NOMO-1 treated with dmso at 0.1 percent for 144 hours (cell line): ENCODE data around the gene HOXD9.

Experiments used
- DNase-seq: peaks from one replicate; lab custom pipeline; 2025; ENCODE audit not compliant: unreplicated experiment; lab: John Stamatoyannopoulos, UW

HOXD9 gene

DNA sequence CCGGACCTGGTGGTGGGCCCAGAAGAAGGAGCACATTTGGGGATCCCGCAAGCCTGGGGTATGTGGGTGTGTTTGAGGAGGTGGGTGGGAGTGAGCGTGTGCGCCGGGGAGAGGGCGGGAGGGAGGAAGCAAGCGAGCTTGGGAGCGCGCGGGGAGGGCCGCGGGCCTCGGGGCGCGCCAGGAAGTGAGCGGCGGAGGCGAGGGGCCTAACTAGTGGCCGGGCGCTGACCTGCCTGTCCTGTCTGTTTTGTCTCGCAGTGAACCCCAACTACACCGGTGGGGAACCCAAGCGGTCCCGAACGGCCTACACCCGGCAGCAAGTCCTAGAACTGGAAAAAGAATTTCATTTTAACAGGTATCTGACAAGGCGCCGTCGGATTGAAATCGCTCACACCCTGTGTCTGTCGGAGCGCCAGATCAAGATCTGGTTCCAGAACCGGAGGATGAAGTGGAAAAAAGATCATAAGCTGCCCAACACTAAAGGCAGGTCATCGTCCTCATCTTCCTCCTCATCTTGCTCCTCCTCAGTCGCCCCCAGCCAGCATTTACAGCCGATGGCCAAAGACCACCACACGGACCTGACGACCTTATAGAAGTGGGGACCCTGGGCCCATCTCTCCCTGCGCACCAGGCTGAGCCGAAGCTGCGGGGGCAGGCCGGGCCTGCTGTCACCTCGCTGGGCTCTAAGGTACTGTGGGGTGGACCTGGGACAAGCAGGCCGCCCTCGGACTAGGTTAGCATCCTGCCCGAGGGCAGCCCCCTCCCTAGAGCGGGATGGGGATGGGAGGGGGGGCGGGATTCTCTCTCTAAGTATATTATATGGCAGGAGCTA, 30.0 kb downstream of the HOXD9 start:
- no peak for DNase-seq

DNA sequence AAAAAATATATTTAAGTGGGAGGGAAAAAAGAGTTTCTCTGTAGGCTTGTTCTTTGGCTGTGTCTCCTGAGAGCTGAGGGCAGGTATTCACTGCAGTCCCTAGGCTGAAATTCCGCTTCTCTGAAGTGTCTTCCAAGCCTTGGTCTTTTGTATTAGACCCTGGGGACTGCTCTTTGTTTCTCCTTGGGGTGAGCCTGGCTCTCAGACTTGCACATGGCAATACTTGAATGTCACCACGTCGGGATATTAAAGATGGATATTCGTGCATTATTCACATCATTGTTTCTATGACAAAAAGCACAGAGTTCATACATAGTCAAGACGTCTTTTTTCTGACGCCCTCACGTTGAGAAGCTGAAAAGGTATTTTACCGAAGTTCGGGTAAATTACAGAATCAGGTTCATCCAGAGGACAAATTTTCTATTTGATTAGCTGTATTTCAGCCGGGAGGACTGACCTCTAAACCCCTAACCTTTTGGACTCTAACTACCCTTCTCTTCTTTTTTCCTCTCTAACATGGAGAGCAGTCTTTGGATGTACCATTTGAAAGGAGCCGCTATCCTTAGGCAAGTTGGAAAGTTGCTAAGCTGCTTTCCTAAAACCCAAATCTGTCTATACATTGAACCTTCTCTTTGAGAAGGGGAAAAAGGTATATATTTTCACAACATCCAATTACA, 32.2 kb downstream of the HOXD9 start:
- DNase-seq, result no peak

DNA sequence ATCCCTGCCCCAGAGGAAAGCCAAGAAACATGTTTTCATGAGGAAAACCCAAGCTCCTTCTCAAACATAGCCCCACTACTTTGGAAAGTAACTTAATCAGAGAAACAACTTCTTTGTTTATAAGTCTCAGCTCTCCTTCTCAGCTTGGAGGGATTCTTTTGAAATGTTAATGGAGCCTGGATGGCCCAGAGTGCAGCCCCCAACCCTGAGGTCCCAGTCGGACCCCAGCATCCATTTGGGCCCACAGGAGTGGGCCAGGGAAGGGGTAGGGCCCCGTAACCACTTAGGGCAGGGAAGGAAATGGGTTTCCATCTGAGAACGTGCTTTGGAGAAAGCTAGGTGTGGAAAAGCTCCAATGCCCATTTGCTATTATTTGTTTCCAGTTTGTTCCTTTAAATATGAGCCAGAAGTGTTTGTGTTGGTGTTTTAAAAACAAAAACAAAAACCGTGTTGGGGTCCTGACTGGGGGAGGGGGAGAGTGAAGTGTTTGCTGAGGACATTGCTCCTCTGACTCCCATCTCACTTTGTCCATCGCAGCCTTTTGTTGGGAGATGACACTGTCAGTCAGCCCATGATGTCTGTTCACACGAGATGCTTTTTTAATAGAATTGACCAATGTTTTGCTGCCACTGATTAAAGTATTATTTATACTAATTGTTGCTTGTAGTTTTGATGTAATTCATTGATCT, 33.0 kb downstream of the HOXD9 start:
- DNase-seq, result no peak

DNA sequence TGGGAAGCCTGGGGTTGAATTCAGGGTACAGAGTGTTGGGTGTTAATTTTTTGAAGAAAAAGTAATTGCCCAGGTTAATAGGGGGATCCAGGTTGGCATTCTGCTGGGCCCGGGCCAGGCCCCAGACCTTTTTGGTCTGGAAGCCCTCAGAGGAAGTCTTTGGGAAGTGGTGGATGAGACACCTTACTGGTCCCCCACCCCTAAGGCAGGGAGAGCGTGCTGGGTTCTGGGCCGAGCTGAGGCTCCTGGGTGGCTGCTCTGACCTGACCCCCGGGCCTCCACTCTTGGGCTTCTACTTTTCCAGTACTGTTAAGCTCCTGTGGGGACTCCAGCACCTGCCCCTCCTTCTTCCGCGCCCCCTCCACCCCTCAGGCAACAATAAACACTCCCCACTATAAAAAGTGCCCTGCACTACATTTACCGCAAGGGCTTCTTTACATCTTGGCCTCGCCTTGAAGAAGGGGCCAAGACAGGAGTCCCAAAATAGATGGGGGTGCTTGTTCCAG, 33.8 kb downstream of the HOXD9 start:
- DNase-seq, result no peak

DNA sequence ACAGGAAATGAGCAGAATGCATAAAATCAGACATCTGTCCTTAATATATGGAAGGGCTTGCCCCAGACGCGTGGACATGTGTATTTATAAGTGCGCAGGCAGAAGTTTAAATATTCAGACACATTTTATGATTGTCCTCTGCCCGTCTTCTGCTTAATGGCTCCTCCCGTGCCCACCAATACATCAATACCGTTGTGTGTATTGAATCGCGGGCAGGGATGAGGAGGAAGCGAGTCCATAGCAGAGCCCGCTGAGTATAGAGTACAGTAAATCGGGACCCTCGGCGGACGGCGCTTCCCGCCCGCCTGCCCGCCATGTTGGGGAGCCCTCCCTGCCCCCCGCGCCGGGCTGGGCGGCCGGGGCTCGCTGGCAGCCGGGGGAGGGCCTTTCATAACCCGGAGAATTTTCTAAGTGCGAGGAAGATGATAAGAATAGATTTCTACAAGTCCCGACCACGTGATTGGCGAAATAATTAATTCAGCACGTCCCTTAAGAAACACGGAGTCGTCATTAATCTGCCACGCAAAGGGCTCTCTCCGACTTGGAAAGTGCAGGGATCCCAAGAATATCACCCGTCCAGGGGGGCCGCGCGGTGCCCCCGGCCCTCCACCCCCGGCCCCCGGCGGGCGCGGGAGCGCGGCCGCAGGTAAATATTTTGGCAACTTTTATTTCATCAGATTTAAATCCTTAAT, 34.4 kb downstream of the HOXD9 start, which contains the start of gene HOXD3:
Gene HOXD3, plus strand, starts transcription at position 501 of the 692 bp plus-strand sequence. CDS start 11,808 bp downstream, outside the sequence.
- DNase-seq, result no peak

DNA sequence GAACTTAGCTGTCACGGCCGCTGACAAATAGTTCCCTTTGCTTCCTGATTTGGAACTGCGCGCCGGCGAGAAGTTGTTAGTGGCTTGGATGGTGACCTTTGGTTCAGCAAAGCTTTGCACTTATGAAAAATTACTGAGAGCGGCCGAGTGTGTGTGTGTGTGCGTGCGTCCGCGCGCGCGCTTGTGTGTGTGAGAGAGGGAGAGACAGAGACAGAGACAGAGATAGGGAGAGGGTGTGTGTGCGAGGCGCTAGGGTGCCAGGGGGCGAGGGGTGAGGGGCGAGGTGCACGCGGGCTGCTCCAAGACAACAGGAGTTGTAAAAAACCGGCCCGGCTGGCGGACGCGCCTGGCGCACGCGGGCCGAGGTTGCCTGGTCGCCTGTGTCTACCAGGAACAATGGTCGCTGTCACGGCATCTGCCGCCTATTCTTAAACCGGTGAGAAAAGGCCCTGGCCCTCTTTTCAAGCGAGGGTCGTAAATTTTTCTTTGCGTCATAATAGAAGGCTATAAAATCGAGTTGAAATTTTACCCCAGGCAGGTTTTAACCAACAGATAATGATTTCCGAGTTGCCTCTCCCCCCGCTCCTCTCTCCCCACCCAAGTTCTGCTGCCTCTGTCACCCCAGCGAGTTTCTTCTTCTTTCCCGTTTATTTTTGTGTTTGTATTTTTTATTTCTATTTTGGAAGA, 35.1 kb downstream of the HOXD9 start:
- no peak for DNase-seq

DNA sequence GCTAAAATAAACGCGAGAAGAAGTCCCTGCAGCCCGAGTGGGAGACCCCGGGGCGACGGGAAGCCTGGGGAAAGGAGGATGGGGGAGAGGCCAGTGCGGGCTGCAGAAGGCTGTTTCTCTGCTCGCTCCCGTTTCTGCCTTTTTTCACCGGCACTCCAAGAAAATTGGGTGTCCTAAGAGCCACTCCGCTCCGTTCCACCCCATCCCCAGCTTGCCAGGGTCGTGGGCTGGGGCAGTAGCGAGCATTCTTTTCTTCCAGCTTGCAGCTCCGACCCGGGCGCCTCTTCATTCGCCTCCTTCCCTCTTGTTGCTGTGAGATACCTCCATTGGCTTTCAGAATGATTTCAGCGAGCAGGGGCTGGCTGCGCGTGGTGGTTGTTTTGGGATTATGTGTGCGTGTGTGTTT, 35.7 kb downstream of the HOXD9 start:
- DNase-seq, result no peak

DNA sequence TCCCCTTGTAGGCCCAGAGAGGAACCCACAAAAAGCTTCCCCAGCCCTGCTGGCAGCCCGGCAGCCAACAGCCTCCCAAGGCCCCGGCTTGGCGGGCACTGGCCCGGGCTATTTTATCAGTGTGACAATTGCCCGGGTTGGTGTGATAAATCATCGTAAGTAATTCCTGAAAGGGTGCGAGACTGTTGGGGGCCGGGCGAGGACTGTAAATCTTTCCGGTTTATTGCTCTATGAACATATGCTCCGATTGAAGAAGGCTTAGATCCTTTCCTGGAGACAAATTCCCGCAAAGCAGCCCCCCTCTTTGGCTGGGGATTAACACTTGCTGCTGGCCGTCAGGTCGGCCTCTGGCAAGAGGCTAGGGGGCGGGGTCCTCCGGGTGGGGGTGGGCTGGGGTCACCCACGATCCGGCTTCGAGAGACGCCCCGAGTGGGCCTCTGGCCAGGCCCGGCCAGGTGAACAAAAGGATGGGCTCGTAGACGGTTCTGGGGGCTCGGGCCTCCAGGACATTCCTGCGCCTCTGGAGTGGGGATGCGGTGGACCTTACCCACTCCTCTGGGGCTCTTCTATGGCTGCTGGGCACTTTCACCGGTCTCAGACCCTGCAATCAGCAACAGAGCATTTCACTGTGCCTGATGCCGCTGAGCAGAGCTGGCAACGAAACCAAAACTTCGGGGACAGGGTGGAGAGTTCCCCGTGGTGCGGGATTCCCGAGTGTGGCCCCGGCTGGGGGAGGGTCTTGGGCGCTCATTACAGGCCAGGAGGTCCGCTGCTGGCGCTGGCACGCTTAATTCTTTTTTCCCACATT, 36.5 kb downstream of the HOXD9 start:
- DNase-seq, result no peak

DNA sequence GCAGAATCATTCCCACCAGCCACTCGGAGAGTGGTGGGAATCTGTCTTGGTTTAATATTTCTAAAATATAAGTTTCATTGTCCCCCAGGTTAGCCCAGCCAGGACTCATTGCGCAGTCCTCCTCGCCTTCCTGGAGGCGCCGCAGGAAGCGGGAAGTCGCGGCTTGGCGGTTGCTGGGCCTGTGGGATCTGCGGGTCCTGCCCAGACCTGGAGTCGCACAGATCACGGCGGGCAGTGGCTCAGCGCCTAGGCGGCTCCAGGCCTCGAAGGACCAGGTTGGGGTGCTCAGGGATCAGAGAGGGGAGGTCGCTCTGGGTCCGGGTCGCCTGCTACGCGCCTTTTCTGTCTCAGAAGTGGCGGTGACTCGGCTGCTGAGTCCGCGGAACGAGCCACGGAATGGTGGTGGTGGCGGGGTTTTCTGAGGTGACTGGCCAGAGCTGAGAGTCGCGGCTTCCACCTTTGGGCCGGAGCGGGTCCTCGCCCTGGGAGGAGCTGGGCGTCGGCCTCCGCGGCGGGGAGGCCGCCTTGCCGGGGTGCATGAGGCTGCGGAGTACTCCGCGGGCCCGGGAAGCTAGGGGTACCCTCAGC, 37.2 kb downstream of the HOXD9 start:
- no peak for DNase-seq

DNA sequence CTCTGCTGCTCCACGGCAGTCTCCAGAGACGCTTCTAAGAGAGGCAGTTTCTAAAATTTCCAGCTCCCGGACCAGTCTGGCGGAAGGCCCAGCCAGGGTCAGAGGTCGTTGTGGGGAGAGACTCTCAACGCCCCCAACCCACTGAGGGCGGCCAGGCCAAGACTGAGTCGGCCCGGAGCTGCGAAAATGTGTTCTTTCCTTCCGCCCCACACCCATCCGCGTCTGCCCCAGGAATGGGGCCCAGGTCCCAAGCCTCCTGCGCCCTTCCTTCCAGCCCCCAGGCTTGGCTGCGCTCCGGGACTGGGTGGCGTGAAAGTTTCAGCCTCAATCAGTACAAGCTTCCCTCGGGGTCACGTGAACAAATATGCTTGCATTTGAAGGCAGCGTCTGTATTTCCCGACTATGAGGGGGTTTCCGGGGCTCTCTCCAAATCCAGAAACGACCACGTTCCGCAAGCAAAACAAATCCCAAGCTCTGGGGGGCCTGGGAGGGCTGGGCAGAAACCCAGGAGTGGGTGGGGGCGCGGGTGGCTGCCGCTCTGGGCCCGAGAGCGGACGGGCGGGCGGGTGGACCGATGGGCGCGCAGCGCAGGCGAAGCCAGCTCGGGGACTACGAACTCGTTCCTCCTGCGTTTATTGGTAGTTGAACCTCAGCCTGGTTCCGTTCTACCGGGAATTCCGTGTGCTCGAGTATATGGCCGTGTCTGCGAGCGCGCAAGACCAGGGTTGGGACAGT, 37.9 kb downstream of the HOXD9 start:
- no peak for DNase-seq

DNA sequence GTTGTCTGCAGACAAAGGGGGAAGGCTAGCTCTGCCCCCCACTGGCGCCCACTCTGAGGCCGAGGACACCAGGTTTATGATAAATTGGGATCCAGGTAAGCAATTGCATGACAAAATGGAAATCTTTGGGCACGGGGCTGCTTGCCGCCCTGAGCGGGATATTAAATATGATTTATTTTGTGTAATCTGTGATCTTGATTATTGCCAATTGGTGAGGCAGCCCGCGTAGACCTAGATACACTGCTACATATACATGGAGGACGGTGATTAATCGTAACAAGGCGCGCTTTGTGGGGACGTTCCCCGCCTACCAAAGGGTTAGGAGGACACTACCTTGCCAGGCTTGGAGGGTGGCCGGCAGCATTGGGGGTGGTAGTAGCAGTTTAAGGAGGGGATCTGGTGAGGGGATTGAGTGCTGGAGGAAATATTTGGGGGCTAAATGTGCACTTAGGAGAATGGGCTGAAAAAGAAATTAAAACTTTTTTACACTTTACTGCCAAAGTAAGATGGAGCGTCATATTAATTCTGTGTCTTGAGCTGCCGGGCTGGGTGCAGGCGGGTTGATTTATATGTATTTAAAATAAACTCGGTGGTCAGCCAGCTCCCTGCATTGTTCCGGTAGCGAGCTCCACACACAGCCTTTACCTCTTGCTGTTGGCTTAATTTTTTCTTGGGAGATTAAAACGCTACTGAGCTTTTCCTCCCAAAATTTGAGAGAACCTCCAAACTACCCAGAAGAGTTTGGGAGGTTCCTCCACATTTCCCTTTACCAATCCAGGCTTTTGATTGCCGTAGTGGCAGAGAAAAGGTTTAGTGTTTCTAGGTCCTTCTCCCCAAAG, 38.7 kb downstream of the HOXD9 start:
- no peak for DNase-seq

DNA sequence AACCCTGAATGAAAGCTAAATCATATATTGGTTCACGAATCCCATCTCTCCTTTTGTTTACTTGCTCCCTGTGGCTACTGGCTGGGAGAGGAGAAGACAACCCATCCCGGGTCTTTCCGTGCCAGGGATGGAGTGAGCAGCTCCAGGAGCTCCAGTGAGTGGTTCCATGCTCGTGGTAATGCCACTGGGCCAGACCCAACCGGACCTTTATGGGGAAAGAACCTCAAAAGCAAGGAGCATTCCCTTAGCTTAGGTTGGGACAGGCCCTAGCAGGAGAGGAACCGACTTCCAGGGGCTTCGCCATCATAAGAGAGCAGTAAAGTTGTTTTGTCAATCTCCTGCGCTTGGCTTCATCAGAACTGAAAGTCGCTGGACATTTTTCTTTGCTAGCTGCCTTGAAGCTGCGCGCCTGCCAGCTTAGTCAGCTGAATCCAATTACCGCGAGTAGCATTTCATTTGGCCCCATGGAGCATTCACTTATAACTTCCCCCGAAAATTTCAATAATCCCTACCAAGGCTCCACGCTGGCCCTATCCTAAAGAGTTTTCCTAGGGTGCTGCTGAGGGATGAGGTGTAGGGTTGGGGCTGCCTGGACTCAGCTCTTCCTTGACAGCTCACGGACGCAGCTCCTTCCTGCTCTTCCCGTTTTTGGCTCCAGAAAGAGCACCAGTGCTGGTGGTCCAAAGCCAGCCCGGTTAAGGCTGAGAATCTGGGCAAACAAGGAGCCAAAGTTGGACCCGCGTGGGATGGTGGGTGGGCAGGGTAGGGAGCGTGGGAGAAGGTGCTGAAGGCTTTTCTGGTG, 39.5 kb downstream of the HOXD9 start:
- no peak for DNase-seq

DNA sequence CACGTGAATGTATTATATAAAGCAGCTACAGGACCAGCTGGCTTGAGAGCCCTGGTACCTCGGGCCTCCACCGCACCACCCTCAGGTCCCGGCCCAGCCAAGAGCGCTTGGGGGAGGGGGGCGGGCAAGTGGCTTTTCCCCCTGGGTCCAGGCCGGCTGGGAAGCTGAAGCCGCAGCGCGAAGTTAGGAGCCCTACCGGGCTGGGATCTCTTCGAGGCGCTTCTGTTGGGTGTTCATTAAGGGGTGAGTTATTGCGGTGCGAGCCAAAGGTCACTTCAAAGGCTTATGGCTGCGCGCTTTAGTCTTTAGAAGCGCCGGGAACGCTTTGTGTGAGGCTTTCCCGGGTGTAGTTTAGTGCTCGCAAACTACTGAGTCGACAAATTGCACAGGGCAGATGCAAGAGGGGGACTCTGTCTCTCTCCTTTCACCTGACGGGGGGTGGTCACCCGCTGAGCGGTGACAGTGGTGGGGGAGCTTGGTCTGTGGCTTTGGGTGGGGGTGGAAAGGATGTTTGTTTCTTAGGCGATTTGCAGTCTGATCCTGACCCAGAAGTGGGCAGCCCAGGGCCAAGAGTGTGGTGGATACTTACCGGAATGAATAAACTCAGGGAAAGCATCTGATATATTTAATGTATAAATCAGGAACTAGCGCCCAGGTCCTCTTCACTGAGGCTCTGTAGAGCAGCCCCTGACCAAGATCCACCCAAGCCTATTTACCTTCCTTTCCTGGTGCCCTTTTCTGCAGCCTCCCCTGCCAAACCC, 40.6 kb downstream of the HOXD9 start:
- DNase-seq, result no peak

DNA sequence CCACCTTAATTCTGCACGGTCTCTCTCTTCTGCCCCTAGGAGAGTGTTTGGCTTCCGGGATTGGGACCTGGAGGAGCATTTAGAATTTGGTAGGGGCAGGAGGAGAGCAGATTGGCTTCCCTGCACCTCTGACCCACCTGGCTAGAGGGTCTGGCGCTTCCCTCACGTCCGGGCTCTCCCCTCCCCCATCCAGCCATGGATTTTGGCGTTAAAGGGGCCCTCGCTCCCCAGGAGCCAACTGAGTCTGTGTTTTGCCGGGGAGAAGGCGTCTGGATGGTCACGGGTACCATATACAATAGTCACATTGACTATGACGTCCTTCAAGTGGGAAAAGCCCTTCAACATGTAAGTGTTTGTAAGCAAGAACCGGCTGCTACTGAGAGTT, 41.1 kb downstream of the HOXD9 start:
- no peak for DNase-seq

DNA sequence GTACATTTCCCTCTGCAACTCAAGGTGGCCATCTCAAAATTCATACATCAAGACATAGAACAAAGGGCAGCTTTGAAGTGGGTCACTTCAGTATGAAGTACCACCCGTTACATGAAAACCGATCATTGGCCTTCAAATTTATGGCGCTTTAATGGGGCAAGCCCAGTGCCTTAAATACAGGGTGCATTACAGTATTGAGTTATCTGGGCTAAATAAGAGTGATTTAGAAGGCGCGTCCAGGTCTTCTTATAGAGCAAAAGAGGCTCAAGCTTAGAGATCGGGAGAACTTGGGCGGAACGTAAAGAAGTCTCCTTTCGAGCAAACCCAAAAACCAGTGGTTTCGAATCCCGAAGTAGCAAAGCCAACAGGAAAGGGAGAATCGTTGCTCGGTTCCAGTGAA, 41.7 kb downstream of the HOXD9 start:
- no peak for DNase-seq
